GM12892 (cell line): Measurements from ENCODE around the gene DGKB.

Experiments
- DNase-seq: peaks from one replicate; pipeline ENCODE4 v3.0.0; 2011; ENCODE audit not compliant: insufficient read length
- FAIRE-seq: peaks from 2 replicates; lab custom pipeline; 2011; peaks lifted over from hg19 to GRCh38; lab: Jason Lieb, UNC
- POLR2A ChIP-seq: IDR thresholded peaks from 2 replicates; pipeline ENCODE4 v1.6.1; 2011; ENCODE audit warnings: low read depth, low read length, control low read depth
- POLR2AphosphoS5 ChIP-seq: IDR thresholded peaks from 2 replicates; pipeline ENCODE4 v1.6.1; 2011; ENCODE audit warnings: low read depth, low read length, control low read depth
- TAF1 ChIP-seq: IDR thresholded peaks from 2 replicates; pipeline ENCODE4 v1.6.1; 2011; ENCODE audit warnings: low read depth, mild to moderate bottlenecking, control low read depth, low read length, borderline replicate concordance

The DGKB gene

GRCh38 chr7:14236834-14237233 lies 665.7 kb downstream of the DGKB start:
- TF ChIP-seq POLR2AphosphoS5 (no peak), TAF1 (no peak), POLR2A (no peak)
- DNase-seq (no peak), FAIRE-seq (no peak)

- DNase-seq (no peak), FAIRE-seq (no peak)
- TF ChIP-seq TAF1 (no peak), POLR2AphosphoS5 (no peak)
Observed at GRCh38 chr7:14235056-14235455, 667.5 kb downstream of the DGKB start.

DNA sequence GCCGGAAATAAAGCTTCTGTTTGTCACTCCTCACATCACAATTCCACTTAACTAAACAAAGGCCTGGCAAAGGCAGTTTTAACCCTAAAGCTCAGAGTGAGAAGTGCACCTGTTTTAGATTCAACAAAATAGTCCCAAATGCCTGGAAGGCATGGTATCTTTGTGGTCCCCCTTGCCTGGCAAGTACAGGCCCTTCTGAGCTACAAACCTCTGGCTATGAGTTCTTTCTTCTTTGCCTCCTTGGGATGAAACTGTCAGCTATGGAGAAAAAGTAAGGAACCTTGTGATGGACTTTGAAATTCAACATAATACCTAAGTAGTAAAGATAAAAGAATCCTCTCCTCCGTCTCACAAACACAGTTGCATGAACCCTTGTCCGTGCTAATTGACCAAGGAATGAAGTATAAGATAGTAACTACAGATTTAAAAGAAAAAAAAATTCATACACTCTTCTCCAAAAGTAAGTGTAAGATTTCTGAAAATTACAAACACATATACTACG lies 668.6 kb downstream of the DGKB start:
- no peak for FAIRE-seq
- TF ChIP-seq POLR2AphosphoS5, result no peak
- no peak for TF ChIP-seq TAF1
- TF ChIP-seq POLR2A, result no peak
- DNase-seq, result no peak

DNA sequence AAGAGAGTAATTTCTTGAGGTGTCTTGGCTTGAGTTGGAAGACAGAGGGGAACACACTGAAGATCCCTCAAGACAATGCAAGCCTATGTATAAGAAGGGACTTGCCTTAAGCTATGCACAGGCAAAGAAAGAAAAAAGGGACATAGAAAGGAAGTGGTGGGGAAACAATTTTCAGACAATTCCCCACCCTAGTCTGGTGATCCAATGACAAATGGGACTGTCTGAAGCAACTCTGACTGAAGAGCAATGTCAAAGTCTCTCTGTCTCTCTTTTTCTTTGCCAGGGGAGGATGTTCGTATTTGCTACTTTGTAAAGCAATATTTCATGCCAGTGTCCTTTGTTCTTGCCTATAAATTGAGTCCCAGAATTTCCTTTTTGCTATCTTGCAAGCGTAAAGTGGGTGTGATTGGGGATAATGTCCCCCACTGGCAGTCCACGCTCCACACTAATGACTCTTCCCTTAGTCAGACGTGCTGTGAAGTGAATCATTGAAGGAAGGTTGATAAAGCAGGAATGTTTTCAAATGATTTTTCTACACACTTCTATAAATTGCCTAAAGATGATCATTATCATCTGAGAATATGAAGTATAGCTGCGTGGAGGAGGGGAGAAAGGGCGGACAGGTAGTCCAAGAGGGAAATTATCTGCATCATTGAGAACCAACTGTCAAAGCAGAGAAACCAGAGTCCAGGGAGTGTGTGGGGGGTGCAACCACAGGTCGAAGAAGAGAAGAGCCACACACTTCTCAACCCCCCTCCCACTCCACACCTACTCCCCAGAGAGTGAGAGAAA lies 669.3 kb downstream of the DGKB start:
- TF ChIP-seq TAF1, result no peak
- no peak for TF ChIP-seq POLR2A
- no peak for TF ChIP-seq POLR2AphosphoS5
- FAIRE-seq (no peak), DNase-seq (no peak)

GRCh38 chr7:14229047-14229446 lies 673.5 kb downstream of the DGKB start:
- FAIRE-seq (no peak), DNase-seq (no peak)
- no peak for TF ChIP-seq POLR2A
- no peak for TF ChIP-seq TAF1
- TF ChIP-seq POLR2AphosphoS5, result no peak

DNA sequence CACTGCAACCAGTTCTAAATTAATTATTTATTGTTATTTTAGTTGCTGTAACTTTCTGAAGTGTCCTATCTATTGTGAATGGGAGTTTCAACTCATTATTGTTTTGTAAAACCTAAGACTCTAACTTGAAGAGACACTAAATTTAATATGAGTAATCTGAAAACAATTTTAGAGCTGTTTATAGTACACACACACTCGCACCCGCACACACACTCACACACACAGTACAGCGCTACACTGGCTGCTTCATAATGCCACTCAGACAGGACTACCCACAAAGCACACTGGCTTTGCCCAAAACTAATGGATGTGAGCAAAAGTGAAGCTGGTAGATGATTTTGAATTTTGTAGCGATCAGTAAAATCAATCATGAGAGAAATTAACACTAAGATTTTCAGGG lies 674.2 kb downstream of the DGKB start:
- FAIRE-seq (no peak), DNase-seq (no peak)
- TF ChIP-seq TAF1 (no peak), POLR2A (no peak), POLR2AphosphoS5 (no peak)

GRCh38 chr7:14226126-14226525 lies 676.4 kb downstream of the DGKB start:
- FAIRE-seq, result no peak

DNA sequence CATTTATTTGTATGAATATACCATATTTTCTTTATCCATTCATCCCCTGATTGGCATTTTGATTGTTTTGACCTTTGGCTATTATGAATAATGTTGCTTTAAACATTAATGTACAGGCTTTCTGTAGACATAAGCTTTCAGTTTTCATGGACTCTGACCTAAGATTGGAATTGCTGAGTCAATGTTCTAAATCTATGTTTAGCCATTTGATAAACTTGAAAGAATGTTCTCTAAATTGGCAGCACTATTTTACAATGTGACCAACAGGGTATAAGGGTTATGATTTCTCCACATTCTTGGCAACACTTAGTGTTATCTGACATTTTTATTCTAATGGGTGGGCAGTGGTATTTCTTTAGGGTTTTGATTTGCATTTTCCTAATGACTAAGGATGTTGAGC lies 683.4 kb downstream of the DGKB start:
- FAIRE-seq (no peak), DNase-seq (no peak)
- no peak for TF ChIP-seq TAF1
- TF ChIP-seq POLR2A, result no peak
- TF ChIP-seq POLR2AphosphoS5, result no peak

More at GRCh38 chr7:14226126-14226525, 676.4 kb downstream of the DGKB start:
- no peak for DNase-seq
- no peak for TF ChIP-seq POLR2AphosphoS5
- TF ChIP-seq POLR2A, result no peak
- no peak for TF ChIP-seq TAF1

GRCh38 chr7:14218338-14218737 lies 684.2 kb downstream of the DGKB start:
- DNase-seq (no peak), FAIRE-seq (no peak)
- TF ChIP-seq POLR2A, result no peak
- TF ChIP-seq TAF1, result no peak
- no peak for TF ChIP-seq POLR2AphosphoS5

- no peak for TF ChIP-seq POLR2A
- no peak for TF ChIP-seq TAF1
- no peak for TF ChIP-seq POLR2AphosphoS5
- FAIRE-seq (no peak), DNase-seq (no peak)
Observed at GRCh38 chr7:14209896-14210484, 692.6 kb downstream of the DGKB start.

- no peak for TF ChIP-seq TAF1
- no peak for TF ChIP-seq POLR2A
- no peak for TF ChIP-seq POLR2AphosphoS5
Observed at GRCh38 chr7:14207711-14208110, 694.8 kb downstream of the DGKB start.

GRCh38 chr7:14207138-14207537 lies 695.4 kb downstream of the DGKB start:
- TF ChIP-seq POLR2A (no peak), POLR2AphosphoS5 (no peak), TAF1 (no peak)
- FAIRE-seq (no peak), DNase-seq (no peak)

More at GRCh38 chr7:14207711-14208110, 694.8 kb downstream of the DGKB start:
- no peak for FAIRE-seq
- no peak for DNase-seq
